HepG2 (cell line): ENCODE measurements around the gene SRCAP. TPM values are rescaled to one million over a fixed set of nuclear protein-coding genes. Genes with fewer than 3 reads are reported as not detected.

ENCODE experiments used
- ATAC-seq: fragments of 200-7000 bp; cut with Tn5 transposase; 3 replicates; pipeline ENCODE4 v1.9.1; 2020; ENCODE audit warnings: mild to moderate bottlenecking, moderate library complexity
- BruUV-seq: library from RNA; stranded (reverse); fragments of 400-500 nt; replicated peaks from 2 replicates; lab custom pipeline; 2021; lab: Mats Ljungman, UMichigan
- CTCF ChIA-PET: fragments of 300-600 bp; formaldehyde crosslinking; extraction: SDS; loops from one replicate; lab custom pipeline; 2021; ENCODE audit warnings: low total read pairs, inconsistent platforms, low intra/inter-chr PET ratio; lab: Yijun Ruan, JAX
- POLR2A ChIA-PET: fragments of 350-600 bp; sonication (Branson Sonifier 250); formaldehyde crosslinking; loops from one replicate; lab custom pipeline; 2020; ENCODE audit warnings: antibody characterized with exemption, inconsistent platforms; lab: Yijun Ruan, JAX
- DNase-seq: peaks from one replicate; pipeline ENCODE4 v3.0.0-alpha.2; 2015; ENCODE audit warnings: low spot score
- FAIRE-seq: peaks from 3 replicates; lab custom pipeline; 2011; peaks lifted over from hg19 to GRCh38; lab: Jason Lieb, UNC
- H2AFZ ChIP-seq: one replicate; pipeline ENCODE4 v1.6.1; 2011; ENCODE audit warnings: low read length, inconsistent platforms
- H3K27ac ChIP-seq: fragments of 300-600 bp; 3 replicates; pipeline ENCODE4 v1.8.0; 2011; ENCODE audit warnings: mixed run types, mild to moderate bottlenecking, mixed read lengths, low read length, inconsistent platforms; ENCODE audit not compliant: insufficient read depth; ENCODE audit errors: extremely low read length
- H3K27me3 ChIP-seq, 2 experiments: fragments of 200-600 bp in 1 of 2; 2 replicates in 1 of 2; 3 replicates in 1 of 2; pipeline versions ENCODE4 v1.6.0 to v1.8.0; 2011; ENCODE audit warnings: low read length in 2 of 2, mild to moderate bottlenecking in 2 of 2, moderate library complexity in 2 of 2, inconsistent platforms in 1 of 2; ENCODE audit not compliant: insufficient read depth in 2 of 2, control insufficient read depth in 1 of 2
- H3K36me3 ChIP-seq, 2 experiments: fragments of 200-600 bp in 1 of 2; replicated peaks in 1 of 2; 2 replicates in 1 of 2; 3 replicates in 1 of 2; pipeline versions ENCODE4 v1.5.1 to v1.8.0; 2011; ENCODE audit warnings: low read length in 2 of 2, inconsistent platforms in 1 of 2; ENCODE audit not compliant: insufficient read depth in 2 of 2, control insufficient read depth in 1 of 2
- H3K4me1 ChIP-seq: 2 replicates; pipeline ENCODE4 v1.5.1; 2012; ENCODE audit warnings: low read length, inconsistent platforms; ENCODE audit not compliant: insufficient read depth
- H3K4me2 ChIP-seq: 2 replicates; pipeline ENCODE4 v1.6.0; 2011; ENCODE audit warnings: low read depth, low read length, inconsistent platforms
- H3K4me3 ChIP-seq, 3 experiments: fragments of 200-600 bp in 1 of 3; sonication (generic), shearing (Covaris generic) in 1 of 3; replicated peaks in 1 of 3; 2 replicates each; pipeline ENCODE4 v1.5.1; 2011 to 2016; ENCODE audit warnings: low read length in 3 of 3, inconsistent platforms in 2 of 3, low read depth in 2 of 3, mild to moderate bottlenecking in 2 of 3, control low read depth in 1 of 3, mixed read lengths in 1 of 3; ENCODE audit not compliant: insufficient read depth in 1 of 3
- H3K79me2 ChIP-seq: one replicate; pipeline ENCODE4 v1.6.1; 2011; ENCODE audit warnings: low read length, inconsistent platforms; ENCODE audit not compliant: insufficient read depth
- H3K9ac ChIP-seq: 2 replicates; pipeline ENCODE4 v1.6.0; 2011; ENCODE audit warnings: mild to moderate bottlenecking, low read depth, low read length, inconsistent platforms; ENCODE audit not compliant: insufficient read depth
- H3K9me3 ChIP-seq: 2 replicates; pipeline ENCODE4 v1.5.1; 2012; ENCODE audit warnings: mild to moderate bottlenecking, low read length
- H4K20me1 ChIP-seq: 2 replicates; pipeline ENCODE4 v1.6.0; 2011; ENCODE audit warnings: inconsistent platforms, mild to moderate bottlenecking, low read length, moderate library complexity; ENCODE audit not compliant: insufficient read depth
- AHR ChIP-seq: IDR thresholded peaks from 2 replicates; pipeline ENCODE4 v1.6.1; 2018; ENCODE audit warnings: missing genetic modification reagents, missing compliant biosample characterization
- DR1 ChIP-seq: sonication (generic); formaldehyde crosslinking; IDR thresholded peaks from 2 replicates; pipeline ENCODE4 v1.8.0; 2021; ENCODE audit warnings: mild to moderate bottlenecking, missing genetic modification reagents, inconsistent platforms
- FLYWCH1 ChIP-seq: sonication (generic); formaldehyde crosslinking; IDR thresholded peaks from 2 replicates; pipeline ENCODE4 v1.8.1; 2023; ENCODE audit warnings: mild to moderate bottlenecking, missing genetic modification reagents
- KLF16 ChIP-seq, 2 experiments: sonication (generic) in 1 of 2; formaldehyde crosslinking in 1 of 2; IDR thresholded peaks; 2 replicates each; pipeline versions ENCODE4 v1.6.1 to v1.8.0; 2016 to 2023; ENCODE audit warnings: missing genetic modification reagents in 2 of 2, missing compliant biosample characterization in 1 of 2
- KMT2A ChIP-seq: sonication (generic); formaldehyde crosslinking; IDR thresholded peaks from 2 replicates; pipeline ENCODE4 v1.4.0; 2020; ENCODE audit warnings: missing genetic modification reagents
- MAFK ChIP-seq, 2 experiments: IDR thresholded peaks in 1 of 2; conservative IDR thresholded peaks in 1 of 2; 2 replicates each; pipeline ENCODE4 v1.6.1; 2011; ENCODE audit warnings: improper control_type of control experiment in 2 of 2, low read length in 2 of 2
- MED13 ChIP-seq: sonication (generic); formaldehyde crosslinking; IDR thresholded peaks from 2 replicates; pipeline ENCODE4 v1.5.0; 2020; ENCODE audit warnings: missing genetic modification reagents
- MYC ChIP-seq: sonication (generic); formaldehyde crosslinking; IDR thresholded peaks from 2 replicates; pipeline ENCODE4 v1.9.0; 2021; ENCODE audit warnings: missing genetic modification reagents, borderline replicate concordance
- NAIF1 ChIP-seq: sonication (generic); formaldehyde crosslinking; IDR thresholded peaks from 2 replicates; pipeline ENCODE4 v1.5.0; 2020; ENCODE audit warnings: mild to moderate bottlenecking, missing genetic modification reagents, borderline replicate concordance
- NR2F2 ChIP-seq: IDR thresholded peaks from 2 replicates; pipeline ENCODE4 v1.6.1; 2012; ENCODE audit warnings: low read depth, inconsistent platforms, borderline replicate concordance
- PHF21A ChIP-seq: sonication (generic); formaldehyde crosslinking; IDR thresholded peaks from 2 replicates; pipeline ENCODE4 v1.5.0; 2020; ENCODE audit warnings: mild to moderate bottlenecking, missing genetic modification reagents
- PITX1 ChIP-seq: sonication (generic); formaldehyde crosslinking; IDR thresholded peaks from 2 replicates; pipeline ENCODE4 v1.5.1; 2020; ENCODE audit warnings: mild to moderate bottlenecking, missing genetic modification reagents
- RXRA ChIP-seq: sonication (generic); formaldehyde crosslinking; IDR thresholded peaks from 2 replicates; pipeline ENCODE4 v1.5.1; 2020; ENCODE audit warnings: missing genetic modification reagents
- SOX5 ChIP-seq: IDR thresholded peaks from 2 replicates; pipeline ENCODE4 v1.6.1; 2016; ENCODE audit warnings: borderline replicate concordance
- TCF7 ChIP-seq: sonication (generic); IDR thresholded peaks from 2 replicates; pipeline ENCODE4 v1.6.1; 2016; ENCODE audit warnings: antibody characterized with exemption, low read depth
- ZNF232 ChIP-seq: sonication (generic); formaldehyde crosslinking; IDR thresholded peaks from 2 replicates; pipeline ENCODE4 v1.4.0; 2020; ENCODE audit warnings: missing genetic modification reagents, borderline replicate concordance
- ZNF251 ChIP-seq: sonication (generic); formaldehyde crosslinking; IDR thresholded peaks from 2 replicates; pipeline ENCODE4 v1.9.0; 2021; ENCODE audit warnings: mild to moderate bottlenecking, missing genetic modification reagents
- ZNF335 ChIP-seq: sonication (generic); formaldehyde crosslinking; IDR thresholded peaks from 2 replicates; pipeline ENCODE4 v1.4.0; 2020; ENCODE audit warnings: missing genetic modification reagents
- ZNF660 ChIP-seq: sonication (generic); formaldehyde crosslinking; IDR thresholded peaks from 2 replicates; pipeline ENCODE4 v1.5.1; 2020; ENCODE audit warnings: mild to moderate bottlenecking, low read depth, missing genetic modification reagents, borderline replicate concordance
- ZSCAN30 ChIP-seq: sonication (generic); formaldehyde crosslinking; IDR thresholded peaks from 2 replicates; pipeline ENCODE4 v1.5.0; 2020; ENCODE audit warnings: mild to moderate bottlenecking, missing genetic modification reagents
- WGBS: methylation state at CpG from one replicate; pipeline ENCODE4 v1.1.6; 2017; ENCODE audit warnings: low lambda C conversion rate; 5-methylcytosine and 5-hydroxymethylcytosine counted together
- in situ Hi-C: cut with HindIII; loops from 2 replicates; pipeline ENCODE4 v1.10.0; 2017; ENCODE audit warnings: low pct_unique_long_range_greater_than_20kb; ENCODE audit not compliant: extremely low pct_ligation_motif_present
- intact Hi-C: fragments of 100-400 bp; cut with micrococcal nuclease; formaldehyde crosslinking; loops from one replicate; pipeline ENCODE4 v1.10.0; 2022; ENCODE audit not compliant: unreplicated experiment
- polyA plus RNA-seq, 8 experiments: library from polyadenylated mRNA; depleted of rRNA in 3 of 8; stranded (reverse) in 7 of 8; unstranded in 1 of 8; fragments of >200 nt; fragmentation: Illumina TruSeq in 4 of 8; extraction: Trizol in 4 of 8; gene quantifications; 2 replicates each; pipeline versions ENCODE4 v1.2.1 to v1.2.3, GENCODE V29; 2011 to 2016; ENCODE audit warnings: low read depth in 4 of 8, missing spikeins in 1 of 8, mixed read lengths in 1 of 8; ENCODE audit not compliant: insufficient read depth in 1 of 8
- total RNA-seq, 5 experiments: library from RNA; depleted of rRNA; stranded (reverse); fragments of >200 nt; fragmentation: Illumina TruSeq; extraction: Trizol; gene quantifications; 2 replicates each; pipeline ENCODE4 v1.2.3, GENCODE V29; 2016; ENCODE audit warnings: low read depth in 1 of 5
- TF ChIP-seq, protein P1 (sequence below): IDR thresholded peaks from 2 replicates; pipeline ENCODE4 v1.6.1; 2016
- TF ChIP-seq, protein P2 (sequence below): IDR thresholded peaks from 2 replicates; pipeline ENCODE4 v1.6.1; 2016; ENCODE audit warnings: mild to moderate bottlenecking, missing biosample characterization, missing genetic modification reagents
- TF ChIP-seq, protein P3 (sequence below): sonication (generic); formaldehyde crosslinking; IDR thresholded peaks from 2 replicates; pipeline ENCODE4 v1.8.0; 2022; ENCODE audit warnings: missing genetic modification reagents, low read depth, mild to moderate bottlenecking, borderline replicate concordance

The SRCAP gene
- total and polyA plus RNA-seq, 2 of the 13 experiments (the other 11 are each of a cell fraction or from before 2014, with no cell fraction given), result 4.9 to 9.0 TPM

DNA sequence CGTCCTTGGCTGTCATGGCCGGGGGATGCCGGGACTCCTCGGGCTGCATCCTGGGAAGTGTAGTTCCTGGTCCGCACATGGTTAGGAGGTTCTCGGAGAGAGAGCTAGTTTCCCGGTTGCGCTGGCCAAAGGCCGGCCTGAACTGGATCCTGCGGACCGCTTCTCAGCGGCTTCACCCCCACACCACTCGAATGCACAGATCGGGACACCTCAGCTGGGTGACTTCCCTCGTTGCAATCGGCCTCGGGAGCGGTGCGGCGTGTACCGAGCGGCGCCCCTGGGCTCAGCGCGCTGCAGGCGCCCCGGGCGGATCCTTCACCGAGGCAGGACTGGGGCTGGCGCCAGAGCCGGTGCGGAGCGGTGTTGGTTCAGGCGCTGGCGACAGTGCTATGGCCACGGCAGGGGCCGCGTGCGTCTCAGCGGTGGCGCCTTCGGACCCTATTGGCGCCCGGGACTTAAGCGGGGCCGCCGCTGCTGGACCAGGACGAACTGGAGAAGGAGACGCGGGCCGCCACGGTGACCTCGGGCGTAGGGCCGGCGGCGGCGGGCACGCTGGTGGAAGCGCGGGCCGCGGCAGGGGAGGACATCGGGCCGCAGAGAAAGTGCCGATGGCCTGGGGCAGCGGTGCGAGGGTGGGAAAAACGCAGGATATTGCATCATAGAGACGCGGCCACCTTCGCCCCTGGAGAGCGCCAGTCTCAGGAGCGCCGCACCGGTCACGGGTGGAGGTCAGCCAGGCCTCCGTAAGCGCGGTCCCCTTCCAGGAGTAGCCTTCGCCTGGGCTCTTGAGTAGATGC lies 76.6 kb downstream of the SRCAP start:
- no peaks in the 10 kb centered on the region for H3K9me3 ChIP-seq
- H3K27ac ChIP-seq, result peak overlapping the region; percentile 89
- TSS peak; percentile 61 for BruUV-seq
- in situ Hi-C loops (no loop called here), intact Hi-C loops (loop anchor here (1.0 to 5.0 kb wide), 2 partner anchors 27 to 37 kb away; partner anchors contain the start of gene PHKG2)
- ChIA-PET POLR2A (interaction anchor here (0.6 to 2.2 kb wide), 17 partner anchors 9 to 342 kb away, joined by 3 to 34 read pairs (median 7); partner anchors contain the start of genes FBRS, FBXL19, KAT8 and PHKG2), CTCF (no interaction called here)
- peak overlapping the region; percentile 63 to 88 (median 75) for H3K4me3 ChIP-seq
- no peak overlapping the region for H2AFZ ChIP-seq
- peak overlapping the region; percentile 95 for H3K4me2 ChIP-seq
- H3K27me3 ChIP-seq, result no peaks in the 10 kb centered on the region; a peak in 1 of 5 replicates
- peaks cover 22 to 41% of the 10 kb centered on the region in 2 experiments for H3K36me3 ChIP-seq
- under 1% methylated on average over 45 of the region's 81 CpGs for WGBS
- peak overlapping the region; percentile 92 for H3K9ac ChIP-seq
- H4K20me1 ChIP-seq, result no peaks in the 10 kb centered on the region; the same call in 1 of the 2 replicates
- ATAC-seq (peak; percentile 84), FAIRE-seq (peak; percentile 96), DNase-seq (peak; percentile 83)
- peaks cover 9% of the 10 kb centered on the region for H3K79me2 ChIP-seq
- H3K4me1 ChIP-seq, result peaks cover 36% of the 10 kb centered on the region
- TF ChIP-seq AHR (CRISPR knock-in tag), result peak; percentile 95
- no peak for TF ChIP-seq MAFK (conservative IDR thresholded peaks at IDR 0.05 in 1 of 2, IDR thresholded peaks at IDR 0.05 in 1 of 2; ENCODE audit: low read length in 2 of 2)
- no peak for TF ChIP-seq ZNF660
- no peak; the same call in 1 of the 2 replicates for TF ChIP-seq NAIF1 (CRISPR knock-in tag)
- peak; percentile 85 for TF ChIP-seq KMT2A
- TF ChIP-seq ZNF335, result peak; percentile 20; the same call in 1 of the 2 replicates
- TF ChIP-seq NR2F2, result 0 out of 2 replicates have a peak, but pooled peaks have one; percentile 45
- 0 out of 2 replicates have a peak, but pooled peaks have one; percentile 34 for TF ChIP-seq ZNF251 (CRISPR knock-in tag)
- TF ChIP-seq FLYWCH1 (CRISPR knock-in tag), result 0 out of 2 replicates have a peak, but pooled peaks have one; percentile 58
- peak; percentile 51; the same call in 1 of the 2 replicates for TF ChIP-seq PHF21A (CRISPR knock-in tag)
- TF ChIP-seq KLF16 (CRISPR knock-in tag; IDR thresholded peaks at IDR 0.05), result peak; percentile 76 to 94; a peak in 2 of 4 replicates
- TF ChIP-seq, protein P1, sequence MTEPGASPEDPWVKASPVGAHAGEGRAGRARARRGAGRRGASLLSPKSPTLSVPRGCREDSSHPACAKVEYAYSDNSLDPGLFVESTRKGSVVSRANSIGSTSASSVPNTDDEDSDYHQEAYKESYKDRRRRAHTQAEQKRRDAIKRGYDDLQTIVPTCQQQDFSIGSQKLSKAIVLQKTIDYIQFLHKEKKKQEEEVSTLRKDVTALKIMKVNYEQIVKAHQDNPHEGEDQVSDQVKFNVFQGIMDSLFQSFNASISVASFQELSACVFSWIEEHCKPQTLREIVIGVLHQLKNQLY (CRISPR knock-in tag), result peak; percentile 43
- peak; percentile 84 for TF ChIP-seq ZNF232 (CRISPR knock-in tag)
- TF ChIP-seq TCF7, result no peak
- peak; percentile 86 for TF ChIP-seq RXRA (CRISPR knock-in tag)
- TF ChIP-seq, protein P2, sequence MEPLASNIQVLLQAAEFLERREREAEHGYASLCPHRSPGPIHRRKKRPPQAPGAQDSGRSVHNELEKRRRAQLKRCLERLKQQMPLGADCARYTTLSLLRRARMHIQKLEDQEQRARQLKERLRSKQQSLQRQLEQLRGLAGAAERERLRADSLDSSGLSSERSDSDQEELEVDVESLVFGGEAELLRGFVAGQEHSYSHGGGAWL (CRISPR knock-in tag), result peak; percentile 95
- TF ChIP-seq ZSCAN30, result no peak; the same call in 1 of the 2 replicates
- TF ChIP-seq DR1 (CRISPR knock-in tag), result peak; percentile 66
- TF ChIP-seq, protein P3, sequence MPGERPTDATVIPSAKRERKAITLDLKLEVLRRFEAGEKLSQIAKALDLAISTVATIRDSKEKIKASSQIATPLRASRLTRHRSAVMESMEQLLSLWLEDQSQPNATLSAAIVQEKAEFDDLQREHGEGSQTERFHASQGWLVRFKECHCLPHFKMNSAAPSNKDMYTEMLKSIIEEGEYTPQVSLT (CRISPR knock-in tag), result peak; percentile 4; the same call in 1 of the 2 replicates
- TF ChIP-seq PITX1 (CRISPR knock-in tag), result 0 out of 2 replicates have a peak, but pooled peaks have one; percentile 29
- TF ChIP-seq MYC (CRISPR knock-in tag), result peak; percentile 99
- peak; percentile 25; the same call in 1 of the 2 replicates for TF ChIP-seq SOX5 (CRISPR knock-in tag)
- TF ChIP-seq MED13 (CRISPR knock-in tag), result peak; percentile 74
